Smooth muscle cell (in vitro differentiated cells): Measurements from ENCODE around the gene KCNJ6. TPM values are rescaled to one million over a fixed set of nuclear protein-coding genes. Genes with fewer than 3 reads are reported as not detected.
"Not testable (repeated sequence)": the region's sequence is repeated elsewhere in the genome, so short reads cannot be mapped to it uniquely, and the experiment has no call there.

ENCODE experiments used
- DNase-seq: peaks from one replicate; lab custom pipeline; 2025; ENCODE audit not compliant: unreplicated experiment; lab: John Stamatoyannopoulos, UW
- H2AFZ ChIP-seq: fragments of 200-600 bp; sonication (generic); 2 replicates; pipeline ENCODE4 v1.6.0; 2016; ENCODE audit warnings: antibody characterized with exemption, low read depth, mild to moderate bottlenecking
- H3F3A ChIP-seq: fragments of 200-600 bp; sonication (generic); 2 replicates; pipeline ENCODE4 v1.6.0; 2017; ENCODE audit warnings: antibody characterized with exemption, low read depth
- H3K27ac ChIP-seq: fragments of 200-600 bp; sonication (generic); 2 replicates; pipeline ENCODE4 v1.5.1; 2016; ENCODE audit warnings: low read depth, mild to moderate bottlenecking
- H3K27me3 ChIP-seq: fragments of 200-600 bp; sonication (generic); 2 replicates; pipeline ENCODE4 v1.6.1; 2016; ENCODE audit warnings: low read depth, mild to moderate bottlenecking
- H3K36me3 ChIP-seq: fragments of 200-600 bp; sonication (generic); 2 replicates; pipeline ENCODE4 v1.5.1; 2016; ENCODE audit warnings: low read depth
- H3K4me1 ChIP-seq: fragments of 200-600 bp; sonication (generic); 2 replicates; pipeline ENCODE4 v1.5.1; 2016; ENCODE audit warnings: low read depth
- H3K4me2 ChIP-seq: fragments of 200-600 bp; sonication (generic); 2 replicates; pipeline ENCODE4 v1.6.0; 2016; ENCODE audit warnings: mild to moderate bottlenecking
- H3K4me3 ChIP-seq: fragments of 200-600 bp; sonication (generic); 2 replicates; pipeline ENCODE4 v1.5.1; 2016; ENCODE audit warnings: mild to moderate bottlenecking
- H3K79me2 ChIP-seq: fragments of 200-600 bp; sonication (generic); 2 replicates; pipeline ENCODE4 v1.6.0; 2016; ENCODE audit warnings: low read depth, mild to moderate bottlenecking
- H3K9ac ChIP-seq: fragments of 200-600 bp; sonication (generic); 2 replicates; pipeline ENCODE4 v1.6.0; 2016; ENCODE audit warnings: low read depth
- H3K9me3 ChIP-seq: fragments of 200-600 bp; sonication (generic); replicated peaks from 2 replicates; pipeline ENCODE4 v1.5.1; 2016; ENCODE audit warnings: low read depth
- H4K20me1 ChIP-seq: fragments of 200-600 bp; sonication (generic); 2 replicates; pipeline ENCODE4 v1.6.0; 2016; ENCODE audit warnings: low read depth
- CTCF ChIP-seq: fragments of 200-600 bp; sonication (generic); IDR thresholded peaks from 2 replicates; pipeline ENCODE4 v1.5.1; 2017; ENCODE audit warnings: borderline replicate concordance, mild to moderate bottlenecking, antibody characterized with exemption; ENCODE audit not compliant: insufficient read depth, poor library complexity, severe bottlenecking
- WGBS: methylation state at CpG from one replicate; pipeline ENCODE4 v1.1.7; 2016; ENCODE audit warnings: low lambda C conversion rate; 5-methylcytosine and 5-hydroxymethylcytosine counted together
- polyA plus RNA-seq: library from polyadenylated mRNA; unstranded; fragments of >200 nt; fragmentation: Nextera tagmentation; extraction: Ambion mirVana; gene quantifications from 2 replicates; pipeline ENCODE4 v1.2.1, GENCODE V29; 2016
- total RNA-seq: library from RNA; depleted of rRNA; stranded (reverse); fragments of >200 nt; gene quantifications from 2 replicates; pipeline ENCODE4 v1.2.3, GENCODE V29; 2014

KCNJ6 gene
- total and polyA plus RNA-seq, 2 experiments from 2014 or later, result 0.15 to 0.27 TPM

GRCh38 chr21:37592496-37592895 lies 323.8 kb downstream of the KCNJ6 start:
- peaks cover 10% of the 10 kb centered on the region for H3K4me1 ChIP-seq
- no peak for DNase-seq
- no peaks in the 10 kb centered on the region for H4K20me1 ChIP-seq
- H3K4me2 ChIP-seq, result no peak overlapping the region
- no peak overlapping the region for H2AFZ ChIP-seq
- H3F3A ChIP-seq, result no peaks in the 10 kb centered on the region
- no peak overlapping the region for H3K4me3 ChIP-seq
- no peaks in the 10 kb centered on the region for H3K9me3 ChIP-seq
- H3K36me3 ChIP-seq, result no peaks in the 10 kb centered on the region
- H3K27ac ChIP-seq, result no peak overlapping the region
- TF ChIP-seq CTCF, result no peak
- peaks cover 3% of the 10 kb centered on the region for H3K27me3 ChIP-seq
- no peak overlapping the region for H3K9ac ChIP-seq
- no peaks in the 10 kb centered on the region for H3K79me2 ChIP-seq
- WGBS, result 48% methylated on average over 4 of the region's 4 CpGs

DNA sequence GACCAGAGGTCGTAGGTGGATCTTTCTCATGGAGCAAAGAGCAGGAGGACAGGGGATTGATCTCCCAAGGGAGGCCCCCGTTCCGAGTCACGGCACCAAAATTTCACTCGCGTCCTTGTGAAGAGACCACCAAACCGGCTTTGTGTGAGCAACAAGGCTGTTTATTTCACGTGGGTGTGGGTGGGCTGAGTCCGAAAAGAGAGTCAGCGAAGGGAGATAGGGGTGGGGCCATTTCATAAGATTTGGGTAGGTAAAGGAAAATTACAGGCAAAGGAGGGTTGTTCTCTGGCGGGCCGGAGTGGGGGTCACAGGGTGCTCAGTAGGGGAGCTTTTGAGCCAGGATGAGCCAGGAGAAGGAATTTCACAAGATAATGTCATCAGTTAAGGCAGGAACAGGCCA lies 324.3 kb downstream of the KCNJ6 start:
- not testable (repeated sequence) for H3F3A ChIP-seq, H4K20me1 ChIP-seq, H3K27me3 ChIP-seq, H3K4me1 ChIP-seq, H3K4me2 ChIP-seq, H3K27ac ChIP-seq, H3K4me3 ChIP-seq, H3K36me3 ChIP-seq, DNase-seq, H3K9me3 ChIP-seq, H3K9ac ChIP-seq, H2AFZ ChIP-seq, H3K79me2 ChIP-seq
- WGBS, result 54% methylated on average over 12 of the region's 12 CpGs

DNA sequence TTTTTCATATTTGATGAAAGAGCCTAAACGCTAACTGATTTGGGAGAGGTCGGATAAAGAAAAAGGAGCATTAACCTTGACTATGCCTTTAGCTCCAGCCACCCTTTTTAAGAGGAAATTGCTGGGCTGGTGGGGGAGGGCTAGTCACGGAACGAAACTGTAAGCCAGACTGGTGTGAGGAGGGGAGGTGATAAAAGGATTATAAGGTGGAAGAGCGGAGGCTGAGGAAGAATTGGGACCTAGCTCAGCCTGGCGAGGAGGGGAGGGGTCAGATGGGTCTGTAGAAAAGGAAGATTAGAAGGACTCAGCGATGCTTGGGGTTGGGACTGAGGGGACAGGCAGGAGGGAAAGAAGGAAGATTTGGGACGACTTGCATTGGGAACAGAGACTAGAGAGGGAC lies 325.4 kb downstream of the KCNJ6 start:
- H3K27me3 ChIP-seq, H3K36me3 ChIP-seq, H3K27ac ChIP-seq, DNase-seq, H3F3A ChIP-seq, H3K4me1 ChIP-seq, H3K9ac ChIP-seq, H4K20me1 ChIP-seq, H3K9me3 ChIP-seq, H3K79me2 ChIP-seq: not testable (repeated sequence)
- 36% methylated on average over 8 of the region's 8 CpGs for WGBS
- H2AFZ ChIP-seq, result peak overlapping the region; percentile 62
- H3K4me2 ChIP-seq, result peak overlapping the region; percentile 57
- peak overlapping the region; percentile 16 for H3K4me3 ChIP-seq

- not testable (repeated sequence) for H3K4me3 ChIP-seq, H3K9me3 ChIP-seq, H3K79me2 ChIP-seq, DNase-seq, H3K27me3 ChIP-seq, H3F3A ChIP-seq, H3K4me1 ChIP-seq, H2AFZ ChIP-seq, H4K20me1 ChIP-seq, H3K9ac ChIP-seq, H3K36me3 ChIP-seq, H3K4me2 ChIP-seq, H3K27ac ChIP-seq
- WGBS, result 95% methylated on average over 8 of the region's 8 CpGs
Measured at GRCh38 chr21:37588644-37589043, 327.6 kb downstream of the KCNJ6 start.

- no peak for TF ChIP-seq CTCF
- H3K9me3 ChIP-seq, result no peaks in the 10 kb centered on the region
- no peaks in the 10 kb centered on the region for H3K79me2 ChIP-seq
- H3K4me3 ChIP-seq, result no peak overlapping the region
- H2AFZ ChIP-seq, result no peak overlapping the region
- H3K36me3 ChIP-seq, result no peaks in the 10 kb centered on the region
- H4K20me1 ChIP-seq, result no peaks in the 10 kb centered on the region
- DNase-seq, result no peak
- H3K27me3 ChIP-seq, result peaks cover 3% of the 10 kb centered on the region
- H3K27ac ChIP-seq, result no peak overlapping the region
- H3K9ac ChIP-seq, result no peak overlapping the region
- no peaks in the 10 kb centered on the region for H3F3A ChIP-seq
- H3K4me2 ChIP-seq, result no peak overlapping the region
- 77% methylated on average over 5 of the region's 5 CpGs for WGBS
- peaks cover 8% of the 10 kb centered on the region for H3K4me1 ChIP-seq
Measured at GRCh38 chr21:37587635-37588177, 328.6 kb downstream of the KCNJ6 start.
